Adrenal gland (tissue), 12 donors: ENCODE results near the gene ATP6V0E1. TPM values are rescaled to one million over a fixed set of nuclear protein-coding genes. Genes with fewer than 3 reads are reported as not detected.

ENCODE experiments used
- DNase-seq, 7 donors: peaks; one replicate each; pipeline ENCODE4 v3.0.0-alpha.2; 2019 to 2020
- H3K27ac ChIP-seq, 5 donors: fragments of 200-600 bp; sonication (generic) in 4 of 5; 1 replicate in 3 of 5; 2 replicates in 2 of 5; pipeline versions ENCODE4 v1.5.1 to v1.8.0; 2016 to 2020; ENCODE audit warnings: mild to moderate bottlenecking in 1 of 5
- H3K27me3 ChIP-seq: fragments of 200-600 bp; 2 replicates; pipeline ENCODE4 v1.8.0; 2021
- H3K36me3 ChIP-seq, 2 donors: fragments of 200-600 bp; replicated peaks in 1 of 2; 1 replicate in 1 of 2; 2 replicates in 1 of 2; pipeline versions ENCODE4 v1.5.1 to v1.8.0; 2018 to 2022
- H3K4me1 ChIP-seq, 2 donors: fragments of 200-600 bp; replicated peaks in 1 of 2; 1 replicate in 1 of 2; 2 replicates in 1 of 2; pipeline versions ENCODE4 v1.5.1 to v1.8.0; 2018 to 2021
- H3K4me3 ChIP-seq, 4 donors: fragments of 200-600 bp; sonication (generic) in 3 of 4; one replicate each; pipeline ENCODE4 v1.5.1; 2016 to 2018
- H3K9me3 ChIP-seq, 3 donors: fragments of 200-600 bp; sonication (generic) in 1 of 3; replicated peaks in 1 of 3; 1 replicate in 2 of 3; 2 replicates in 1 of 3; pipeline versions ENCODE4 v1.5.1 to v1.8.0; 2016 to 2021
- POLR2A ChIP-seq, 2 donors: fragments of 450-650 bp; IDR thresholded peaks; one replicate each; pipeline ENCODE4 v1.6.1; 2017; ENCODE audit warnings: antibody characterized with exemption in 2 of 2, mild to moderate bottlenecking in 2 of 2, moderate library complexity in 1 of 2
- WGBS, 4 donors: extraction: QIAGEN DNeasy Blood & Tissue Kit in 2 of 4; methylation state at CpG; one replicate each; pipeline versions ENCODE4 v1.1.5 to v1.1.7; 2013 to 2017; 5-methylcytosine and 5-hydroxymethylcytosine counted together
- intact Hi-C, 2 donors: fragments of 100-400 bp; cut with DNase I; formaldehyde crosslinking; loops; one replicate each; pipeline versions ENCODE4 v1.14.1 to v1.15.0; 2022 to 2023
- polyA plus RNA-seq, 3 donors: library from polyadenylated mRNA; stranded (reverse); fragments of 200-250 nt in 2 of 3; fragments of 350-450 nt in 1 of 3; fragmentation: Illumina TruSeq in 1 of 3; extraction: RNeasy Lipid Tissue Mini Kit (QIAGEN cat#74804) in 1 of 3; gene quantifications; one replicate each; pipeline ENCODE4 v1.2.3, GENCODE V29; 2013 to 2014
- total RNA-seq, 9 donors: library from RNA; depleted of rRNA in 4 of 9; stranded (reverse); fragments of >200 nt in 4 of 9; fragments of 120-200 nt in 1 of 9; fragmentation: NEBNext Ultra II Directional in 1 of 9; extraction: Animal tissue kit (Norgen Biotek cat#: 25700) in 1 of 9; gene quantifications; one replicate each; pipeline versions ENCODE4 v1.1.0 to v1.2.4, GENCODE V29; 2013 to 2023
- TF ChIP-seq, protein P1 (sequence below), 6 experiments: fragments of 450-650 bp in 4 of 6; fragments of 200-600 bp in 2 of 6; sonication (generic) in 1 of 6; IDR thresholded peaks; 1 replicate in 5 of 6; 2 replicates in 1 of 6; pipeline versions ENCODE4 v1.5.1 to v1.8.0; 2016 to 2021; ENCODE audit warnings: antibody characterized with exemption in 6 of 6, mild to moderate bottlenecking in 2 of 6, moderate library complexity in 1 of 6
- donor health status: healthy with polysubstance abuse.
- donor health status: Bipolar disorder and iron deficiency.
- donor health status: DM: yes; HTN: yes; CAD: no.
- donor health status: DM: no; HTN: no; CAD: no.
- donor health status: DM: no; HTN: no; CAD: no.
- donor health status: DM: yes; HTN: yes; CAD: no.

Gene ATP6V0E1
- total and polyA plus RNA-seq, 12 donors = 139 to 413 (median 253) TPM

DNA sequence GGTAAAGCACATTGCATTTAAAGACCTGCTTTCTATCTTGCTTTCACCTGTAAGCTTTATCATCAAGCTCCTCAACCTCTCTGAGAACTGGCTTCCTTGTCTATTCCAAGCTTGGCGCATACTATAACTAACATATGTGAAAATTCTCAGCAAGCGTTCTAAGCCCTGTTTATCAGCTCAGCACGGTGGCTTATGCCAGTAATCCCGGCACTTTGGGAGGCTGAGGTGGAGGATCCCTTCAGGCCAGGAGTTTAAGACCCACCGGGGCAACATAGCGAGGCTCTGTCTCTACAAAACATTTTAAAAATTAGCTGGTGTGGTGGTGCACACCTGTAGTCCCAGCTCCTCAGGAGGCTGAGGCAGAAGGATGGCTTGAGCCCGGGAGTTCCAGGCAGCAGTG, 1.6 kb upstream of the ATP6V0E1 start:
- DNase-seq = no peak
- WGBS, 4 donors = 92 to 96% (median 95%) methylated on average over 7 of the region's 7 CpGs
- Histone ChIP-seq H3K9me3 (no peaks in the 10 kb centered on the region), H3K27me3 (no peaks in the 10 kb centered on the region), H3K36me3 (peaks cover 0 to 5% of the 10 kb centered on the region in 2 donors), H3K27ac (no peak overlapping the region), H3K4me1 (peaks cover 0 to 24% of the 10 kb centered on the region in 2 donors), H3K4me3 (no peak overlapping the region)
- intact Hi-C loops = loop anchor here in 1 of 2 donors (5.0 to 10.0 kb wide), 2 partner anchors 165 to 293 kb away; no protein-coding TSS in a partner anchor
- no peak for TF ChIP-seq POLR2A (IDR thresholded peaks at IDR 0.05)
- TF ChIP-seq, protein P1, sequence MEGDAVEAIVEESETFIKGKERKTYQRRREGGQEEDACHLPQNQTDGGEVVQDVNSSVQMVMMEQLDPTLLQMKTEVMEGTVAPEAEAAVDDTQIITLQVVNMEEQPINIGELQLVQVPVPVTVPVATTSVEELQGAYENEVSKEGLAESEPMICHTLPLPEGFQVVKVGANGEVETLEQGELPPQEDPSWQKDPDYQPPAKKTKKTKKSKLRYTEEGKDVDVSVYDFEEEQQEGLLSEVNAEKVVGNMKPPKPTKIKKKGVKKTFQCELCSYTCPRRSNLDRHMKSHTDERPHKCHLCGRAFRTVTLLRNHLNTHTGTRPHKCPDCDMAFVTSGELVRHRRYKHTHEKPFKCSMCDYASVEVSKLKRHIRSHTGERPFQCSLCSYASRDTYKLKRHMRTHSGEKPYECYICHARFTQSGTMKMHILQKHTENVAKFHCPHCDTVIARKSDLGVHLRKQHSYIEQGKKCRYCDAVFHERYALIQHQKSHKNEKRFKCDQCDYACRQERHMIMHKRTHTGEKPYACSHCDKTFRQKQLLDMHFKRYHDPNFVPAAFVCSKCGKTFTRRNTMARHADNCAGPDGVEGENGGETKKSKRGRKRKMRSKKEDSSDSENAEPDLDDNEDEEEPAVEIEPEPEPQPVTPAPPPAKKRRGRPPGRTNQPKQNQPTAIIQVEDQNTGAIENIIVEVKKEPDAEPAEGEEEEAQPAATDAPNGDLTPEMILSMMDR (IDR thresholded peaks at IDR 0.05) = no peak

DNA sequence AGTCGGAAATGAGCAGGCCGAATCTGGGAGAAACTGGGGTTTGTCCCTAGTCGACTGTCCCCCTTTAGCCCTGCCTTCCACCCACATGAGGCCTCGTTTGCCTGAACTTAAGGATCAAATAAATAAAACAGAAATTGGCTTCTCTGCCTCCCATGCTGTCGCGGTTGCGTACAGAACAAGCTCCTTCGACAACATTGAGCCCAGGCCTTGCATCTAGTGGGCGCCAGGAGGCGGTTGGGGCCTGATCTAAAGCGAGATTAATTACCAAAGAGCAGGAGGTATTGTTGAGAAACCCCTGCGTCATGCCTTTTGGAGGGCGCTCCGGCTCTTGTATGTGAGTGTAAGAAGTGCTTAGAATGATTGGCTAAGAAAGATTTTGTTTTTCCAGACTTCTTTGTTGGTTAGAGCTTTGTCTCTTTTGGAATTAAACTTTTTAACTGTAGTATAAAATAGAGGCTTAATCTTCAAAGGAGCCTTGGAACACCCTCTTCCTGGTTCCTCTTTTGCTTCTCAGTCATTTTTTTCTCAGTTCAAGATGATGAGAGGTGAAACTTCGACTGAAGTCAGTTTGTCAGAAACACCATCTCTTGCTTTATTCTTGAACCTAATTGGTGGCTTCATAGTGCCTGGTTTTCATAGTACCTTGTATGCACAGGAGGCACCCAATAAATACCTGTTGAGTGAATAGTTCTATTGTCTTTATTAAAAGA, 828 bp downstream of the ATP6V0E1 start:
- peak overlapping the region; percentile 88 to 99 (median 92) for H3K27ac ChIP-seq
- peak overlapping the region; percentile 56 to 68 (median 64) for H3K4me3 ChIP-seq
- peaks cover 0 to 5% of the 10 kb centered on the region in 2 donors for H3K36me3 ChIP-seq
- 0 to 2% (median 1%) methylated on average over 6 to 15 of the region's 15 CpGs for WGBS, 4 donors
- DNase-seq = peak; percentile 67 to 93 (median 86)
- intact Hi-C loops = loop anchor here in 1 of 2 donors (5.0 to 10.0 kb wide), 2 partner anchors 163 to 290 kb away; no protein-coding TSS in a partner anchor
- H3K27me3 ChIP-seq = no peaks in the 10 kb centered on the region
- TF ChIP-seq, protein P1 (IDR thresholded peaks at IDR 0.05) = peak; percentile 7 to 63 (median 50)
- TF ChIP-seq POLR2A (IDR thresholded peaks at IDR 0.05) = peak in 1 of 2 donors; percentile 35
- peaks cover 0 to 40% of the 10 kb centered on the region in 2 donors for H3K4me1 ChIP-seq
- no peaks in the 10 kb centered on the region for H3K9me3 ChIP-seq

GRCh38 chr5:172985596-172985995, 2.0 kb downstream of the ATP6V0E1 start:
- Histone ChIP-seq H3K4me3 (peak overlapping the region in 1 of 4 donors; percentile 68), H3K9me3 (no peaks in the 10 kb centered on the region), H3K36me3 (peaks cover 0 to 5% of the 10 kb centered on the region in 2 donors), H3K4me1 (peaks cover 0 to 40% of the 10 kb centered on the region in 2 donors), H3K27ac (no peak overlapping the region), H3K27me3 (no peaks in the 10 kb centered on the region)
- intact Hi-C loops = loop anchor here (5.0 to 10.0 kb wide), 2 partner anchors 157 to 289 kb away; partner anchors contain the start of gene BNIP1 (in 1 of the 2)
- TF ChIP-seq POLR2A (IDR thresholded peaks at IDR 0.05) = no peak
- TF ChIP-seq, protein P1 (IDR thresholded peaks at IDR 0.05) = no peak
- DNase-seq = no peak

DNA sequence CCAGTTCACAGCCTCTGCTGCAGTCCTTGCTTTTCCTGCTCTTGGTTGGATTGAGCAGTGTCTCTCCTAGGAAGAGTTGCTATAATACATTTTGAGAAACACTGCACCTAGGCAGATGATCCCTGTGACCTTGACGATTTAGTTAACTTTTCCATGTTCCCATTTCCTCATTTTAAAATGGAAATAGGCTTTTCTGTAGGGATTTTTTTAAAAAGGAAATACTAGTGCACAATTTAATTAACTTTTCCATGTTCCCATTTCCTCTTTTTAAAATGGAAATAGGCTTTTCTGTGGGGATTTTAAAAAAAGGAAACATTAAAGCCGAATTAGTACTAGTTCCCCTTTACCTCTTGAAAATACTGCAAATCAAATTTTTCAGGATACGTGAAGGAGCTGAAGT, 4.7 kb downstream of the ATP6V0E1 start:
- no peak for DNase-seq
- Histone ChIP-seq H3K27ac (no peak overlapping the region), H3K4me3 (no peak overlapping the region), H3K9me3 (no peaks in the 10 kb centered on the region), H3K36me3 (peaks cover 0 to 9% of the 10 kb centered on the region in 2 donors), H3K27me3 (no peaks in the 10 kb centered on the region), H3K4me1 (peaks cover 0 to 32% of the 10 kb centered on the region in 2 donors)
- no peak for TF ChIP-seq POLR2A (IDR thresholded peaks at IDR 0.05)
- TF ChIP-seq, protein P1 (IDR thresholded peaks at IDR 0.05) = no peak
- intact Hi-C loops = loop anchor here (5.0 to 10.0 kb wide), 2 partner anchors 154 to 287 kb away; partner anchors contain the start of gene BNIP1 (in 1 of the 2)
- 47 to 67% (median 56%) methylated on average over 3 of the region's 3 CpGs for WGBS, 4 donors
